Stimulated activated memory B cell treated with anti-CD40 and anti-IgM and Interleukin-4, amounts not matched to agents 10 μg/mL and 1 μg/mL and 100 μg/mL, for 72 hours (primary cell): ENCODE results near the gene COX7A2.

Source experiments
- ATAC-seq: fragments of 150-1000 bp; cut with Tn5 transposase; 2 replicates; pipeline ENCODE4 v1.10.0; 2021
- H3K27ac Mint-ChIP-seq: one replicate; pipeline ENCODE4 v1.8.0; 2022; ENCODE audit warnings: mild to moderate bottlenecking, mixed read lengths
- H3K27me3 Mint-ChIP-seq: one replicate; pipeline ENCODE4 v1.8.0; 2022; ENCODE audit warnings: mixed read lengths
- H3K36me3 Mint-ChIP-seq: one replicate; pipeline ENCODE4 v1.8.0; 2022; ENCODE audit warnings: mixed read lengths
- H3K4me1 Mint-ChIP-seq: one replicate; pipeline ENCODE4 v1.8.0; 2022; ENCODE audit warnings: mixed read lengths
- H3K4me3 Mint-ChIP-seq: one replicate; pipeline ENCODE4 v1.8.0; 2022; ENCODE audit warnings: mild to moderate bottlenecking, moderate library complexity, mixed read lengths
- H3K9me3 Mint-ChIP-seq: one replicate; pipeline ENCODE4 v1.8.0; 2022; ENCODE audit warnings: mixed read lengths

Gene COX7A2

GRCh38 chr6:75243333-75244062, at the start of gene COX7A2:
TSS of gene COX7A2 (minus strand) at chr6:75243801. CDS start at chr6:75243734, 67 bp downstream.
- Mint-ChIP-seq H3K4me1 (peaks cover 21% of the 10 kb centered on the region), H3K36me3 (peaks cover 19% of the 10 kb centered on the region), H3K9me3 (no peaks in the 10 kb centered on the region), H3K4me3 (peak within 1 kb of the TSS; percentile 100), H3K27ac (peak within 1 kb of the TSS; percentile 100), H3K27me3 (peaks cover 19% of the 10 kb centered on the region)
- peak; percentile 99 for ATAC-seq

GRCh38 chr6:75292555-75292954, 49.0 kb upstream of the COX7A2 start:
- peaks cover 6% of the 10 kb centered on the region for H3K36me3 Mint-ChIP-seq
- no peak for ATAC-seq

GRCh38 chr6:75291744-75292143, 48.1 kb upstream of the COX7A2 start:
- peaks cover 6% of the 10 kb centered on the region for H3K36me3 Mint-ChIP-seq
- peaks cover 11% of the 10 kb centered on the region for H3K4me1 Mint-ChIP-seq
- H3K4me3 Mint-ChIP-seq: no peak overlapping the region
- ATAC-seq: no peak
- no peaks in the 10 kb centered on the region for H3K27me3 Mint-ChIP-seq
- no peak overlapping the region for H3K27ac Mint-ChIP-seq
- no peaks in the 10 kb centered on the region for H3K9me3 Mint-ChIP-seq

More at GRCh38 chr6:75292555-75292954, 49.0 kb upstream of the COX7A2 start:
- no peak overlapping the region for H3K27ac Mint-ChIP-seq
- no peak overlapping the region for H3K4me3 Mint-ChIP-seq
- H3K27me3 Mint-ChIP-seq: no peaks in the 10 kb centered on the region
- H3K9me3 Mint-ChIP-seq: no peaks in the 10 kb centered on the region
- H3K4me1 Mint-ChIP-seq: peaks cover 3% of the 10 kb centered on the region

GRCh38 chr6:75291331-75291730, 47.7 kb upstream of the COX7A2 start:
- H3K36me3 Mint-ChIP-seq: peaks cover 6% of the 10 kb centered on the region
- ATAC-seq: no peak
- H3K4me3 Mint-ChIP-seq: no peak overlapping the region
- peaks cover 15% of the 10 kb centered on the region for H3K4me1 Mint-ChIP-seq
- H3K9me3 Mint-ChIP-seq: no peaks in the 10 kb centered on the region
- H3K27ac Mint-ChIP-seq: no peak overlapping the region
- H3K27me3 Mint-ChIP-seq: no peaks in the 10 kb centered on the region

GRCh38 chr6:75290136-75290945, 46.7 kb upstream of the COX7A2 start:
- H3K36me3 Mint-ChIP-seq: peaks cover 6% of the 10 kb centered on the region
- H3K27me3 Mint-ChIP-seq: no peaks in the 10 kb centered on the region
- peaks cover 16% of the 10 kb centered on the region for H3K4me1 Mint-ChIP-seq
- H3K9me3 Mint-ChIP-seq: no peaks in the 10 kb centered on the region
- H3K27ac Mint-ChIP-seq: no peak overlapping the region
- ATAC-seq: no peak
- no peak overlapping the region for H3K4me3 Mint-ChIP-seq

GRCh38 chr6:75288023-75288422, 44.4 kb upstream of the COX7A2 start:
- no peak overlapping the region for H3K4me3 Mint-ChIP-seq
- ATAC-seq: no peak
- no peaks in the 10 kb centered on the region for H3K27me3 Mint-ChIP-seq
- peaks cover 6% of the 10 kb centered on the region for H3K36me3 Mint-ChIP-seq
- H3K27ac Mint-ChIP-seq: no peak overlapping the region
- H3K9me3 Mint-ChIP-seq: no peaks in the 10 kb centered on the region
- H3K4me1 Mint-ChIP-seq: peaks cover 16% of the 10 kb centered on the region

- no peak overlapping the region for H3K4me3 Mint-ChIP-seq
Observed at GRCh38 chr6:75287424-75287823, 43.8 kb upstream of the COX7A2 start.

GRCh38 chr6:75286955-75287354, 43.4 kb upstream of the COX7A2 start:
- H3K27ac Mint-ChIP-seq: no peak overlapping the region
- no peak for ATAC-seq
- no peaks in the 10 kb centered on the region for H3K9me3 Mint-ChIP-seq
- peaks cover 19% of the 10 kb centered on the region for H3K4me1 Mint-ChIP-seq
- H3K36me3 Mint-ChIP-seq: peaks cover 6% of the 10 kb centered on the region
- no peaks in the 10 kb centered on the region for H3K27me3 Mint-ChIP-seq
- peak overlapping the region; percentile 10 for H3K4me3 Mint-ChIP-seq

More at GRCh38 chr6:75287424-75287823, 43.8 kb upstream of the COX7A2 start:
- ATAC-seq: no peak
- Mint-ChIP-seq H3K27me3 (no peaks in the 10 kb centered on the region), H3K36me3 (peaks cover 6% of the 10 kb centered on the region), H3K4me1 (peaks cover 16% of the 10 kb centered on the region), H3K27ac (no peak overlapping the region), H3K9me3 (no peaks in the 10 kb centered on the region)

GRCh38 chr6:75285283-75285639, 41.7 kb upstream of the COX7A2 start:
- no peaks in the 10 kb centered on the region for H3K9me3 Mint-ChIP-seq
- peaks cover 21% of the 10 kb centered on the region for H3K4me1 Mint-ChIP-seq
- no peak overlapping the region for H3K27ac Mint-ChIP-seq
- no peaks in the 10 kb centered on the region for H3K27me3 Mint-ChIP-seq
- peak; percentile 18 for ATAC-seq
- peaks cover 6% of the 10 kb centered on the region for H3K36me3 Mint-ChIP-seq
- no peak overlapping the region for H3K4me3 Mint-ChIP-seq

GRCh38 chr6:75284632-75285282, 41.2 kb upstream of the COX7A2 start, which contains the start of gene TMEM30A:
TSS of gene TMEM30A (minus strand) at chr6:75284792. CDS start at chr6:75284638, 154 bp downstream.
- no peak within 1 kb of the TSS for H3K4me3 Mint-ChIP-seq
- H3K36me3 Mint-ChIP-seq: peaks cover 2% of the 10 kb centered on the region
- no peak within 1 kb of the TSS for H3K27ac Mint-ChIP-seq
- H3K27me3 Mint-ChIP-seq: no peaks in the 10 kb centered on the region
- H3K4me1 Mint-ChIP-seq: peaks cover 26% of the 10 kb centered on the region
- no peaks in the 10 kb centered on the region for H3K9me3 Mint-ChIP-seq
- peak; percentile 97 for ATAC-seq

- Mint-ChIP-seq H3K9me3 (no peaks in the 10 kb centered on the region), H3K27ac (no peak overlapping the region), H3K4me3 (no peak overlapping the region), H3K36me3 (no peaks in the 10 kb centered on the region), H3K4me1 (peaks cover 33% of the 10 kb centered on the region), H3K27me3 (no peaks in the 10 kb centered on the region)
- peak; percentile 60 for ATAC-seq
Observed at GRCh38 chr6:75283907-75284631, 40.5 kb upstream of the COX7A2 start.

GRCh38 chr6:75282706-75283105, 39.1 kb upstream of the COX7A2 start:
- H3K9me3 Mint-ChIP-seq: no peaks in the 10 kb centered on the region
- peak overlapping the region; percentile 10 for H3K4me3 Mint-ChIP-seq
- H3K27ac Mint-ChIP-seq: no peak overlapping the region
- H3K36me3 Mint-ChIP-seq: peaks cover 10% of the 10 kb centered on the region
- H3K27me3 Mint-ChIP-seq: no peaks in the 10 kb centered on the region
- ATAC-seq: no peak
- H3K4me1 Mint-ChIP-seq: peaks cover 44% of the 10 kb centered on the region

GRCh38 chr6:75281653-75282052, 38.1 kb upstream of the COX7A2 start:
- Mint-ChIP-seq H3K27me3 (no peaks in the 10 kb centered on the region), H3K4me3 (no peak overlapping the region), H3K4me1 (peaks cover 38% of the 10 kb centered on the region), H3K9me3 (no peaks in the 10 kb centered on the region), H3K36me3 (peaks cover 15% of the 10 kb centered on the region), H3K27ac (no peak overlapping the region)
- no peak for ATAC-seq

- ATAC-seq: no peak
- H3K36me3 Mint-ChIP-seq: peaks cover 20% of the 10 kb centered on the region
- H3K9me3 Mint-ChIP-seq: no peaks in the 10 kb centered on the region
- no peaks in the 10 kb centered on the region for H3K27me3 Mint-ChIP-seq
- H3K4me1 Mint-ChIP-seq: peaks cover 47% of the 10 kb centered on the region
- no peak overlapping the region for H3K27ac Mint-ChIP-seq
- no peak overlapping the region for H3K4me3 Mint-ChIP-seq
Observed at GRCh38 chr6:75280131-75280855, 36.7 kb upstream of the COX7A2 start.
